ENCODE results near the gene USP10. TPM values are rescaled to one million over a fixed set of nuclear protein-coding genes. Genes with fewer than 3 reads are reported as not detected.

Gene USP10
- total RNA-seq, 2 donors from 2014 or later = 148 to 149 TPM

DNA sequence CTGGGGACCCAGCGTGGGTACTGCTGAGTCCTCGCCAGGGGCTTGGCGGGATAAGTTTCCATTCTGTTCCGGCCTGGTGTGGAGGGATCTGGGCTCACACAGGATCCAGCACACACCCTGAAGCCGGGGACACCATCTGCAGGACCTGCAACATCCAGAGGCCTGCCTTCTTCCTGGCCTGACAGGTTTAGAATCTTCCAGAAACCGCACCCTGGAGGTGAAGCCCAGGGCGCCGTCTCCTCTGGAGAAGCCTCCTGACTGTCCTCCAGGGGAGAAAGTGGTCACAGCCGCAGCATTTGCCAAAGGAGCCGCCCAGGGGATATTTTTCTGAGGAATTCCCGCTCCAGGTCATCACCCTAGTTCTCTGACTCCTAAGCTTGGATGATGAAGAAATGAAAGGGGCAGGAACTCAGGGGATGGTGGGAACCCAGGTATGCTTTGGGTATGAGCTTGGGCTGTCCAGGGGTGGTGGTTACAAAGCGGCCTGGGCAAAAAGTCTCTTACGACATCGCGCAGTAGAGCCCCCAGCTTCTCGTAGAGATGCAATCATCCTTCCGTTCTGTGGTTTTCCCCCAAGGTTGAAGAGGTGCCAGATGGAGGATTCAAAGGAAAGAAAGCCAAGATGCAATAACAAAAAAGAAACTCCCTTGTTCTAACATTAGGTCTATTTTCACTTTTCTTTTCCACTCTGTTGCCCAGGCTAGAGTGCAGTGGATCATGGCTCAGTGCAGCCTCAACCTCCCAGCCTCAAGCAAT, 110.9 kb downstream of the USP10 start:
- TF ChIP-seq, protein P1, sequence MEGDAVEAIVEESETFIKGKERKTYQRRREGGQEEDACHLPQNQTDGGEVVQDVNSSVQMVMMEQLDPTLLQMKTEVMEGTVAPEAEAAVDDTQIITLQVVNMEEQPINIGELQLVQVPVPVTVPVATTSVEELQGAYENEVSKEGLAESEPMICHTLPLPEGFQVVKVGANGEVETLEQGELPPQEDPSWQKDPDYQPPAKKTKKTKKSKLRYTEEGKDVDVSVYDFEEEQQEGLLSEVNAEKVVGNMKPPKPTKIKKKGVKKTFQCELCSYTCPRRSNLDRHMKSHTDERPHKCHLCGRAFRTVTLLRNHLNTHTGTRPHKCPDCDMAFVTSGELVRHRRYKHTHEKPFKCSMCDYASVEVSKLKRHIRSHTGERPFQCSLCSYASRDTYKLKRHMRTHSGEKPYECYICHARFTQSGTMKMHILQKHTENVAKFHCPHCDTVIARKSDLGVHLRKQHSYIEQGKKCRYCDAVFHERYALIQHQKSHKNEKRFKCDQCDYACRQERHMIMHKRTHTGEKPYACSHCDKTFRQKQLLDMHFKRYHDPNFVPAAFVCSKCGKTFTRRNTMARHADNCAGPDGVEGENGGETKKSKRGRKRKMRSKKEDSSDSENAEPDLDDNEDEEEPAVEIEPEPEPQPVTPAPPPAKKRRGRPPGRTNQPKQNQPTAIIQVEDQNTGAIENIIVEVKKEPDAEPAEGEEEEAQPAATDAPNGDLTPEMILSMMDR (conservative IDR thresholded peaks at IDR 0.05) = no peak
- H3K27ac Mint-ChIP-seq = no peak overlapping the region
- no peaks in the 10 kb centered on the region for H3K36me3 ChIP-seq (ENCODE audit: control insufficient read depth, insufficient read depth, low read length)
- no peak overlapping the region for H3K9ac ChIP-seq (ENCODE audit: extremely low read depth, low read length, poor library complexity, severe bottlenecking)
- H3K27ac ChIP-seq (ENCODE audit: low read depth, low read length) = no peak overlapping the region
- no peaks in the 10 kb centered on the region for H3K27me3 ChIP-seq (ENCODE audit: control insufficient read depth, insufficient read depth, low read length, poor library complexity, severe bottlenecking)
- peaks cover 33% of the 10 kb centered on the region for H3K27me3 Mint-ChIP-seq (ENCODE audit: insufficient read depth)
- H3K4me1 Mint-ChIP-seq = no peaks in the 10 kb centered on the region
- no peaks in the 10 kb centered on the region for H3K4me1 ChIP-seq (ENCODE audit: control insufficient read depth, insufficient read depth, low read length)
- no peaks in the 10 kb centered on the region for H3K9me3 ChIP-seq (ENCODE audit: control insufficient read depth, low read length)
- H3K4me3 ChIP-seq (ENCODE audit: low read length) = no peak overlapping the region
- peaks cover 3% of the 10 kb centered on the region for H3K9me3 Mint-ChIP-seq
- H3K36me3 Mint-ChIP-seq (ENCODE audit: low read depth) = no peaks in the 10 kb centered on the region
- no peak overlapping the region for H3K4me3 Mint-ChIP-seq
- no peak for DNase-seq
- WGBS, 2 experiments (ENCODE audit: insufficient coverage in 1 of 2, insufficient read length in 1 of 2) = 91 to 92% methylated on average over 11 to 17 of the region's 17 CpGs

DNA sequence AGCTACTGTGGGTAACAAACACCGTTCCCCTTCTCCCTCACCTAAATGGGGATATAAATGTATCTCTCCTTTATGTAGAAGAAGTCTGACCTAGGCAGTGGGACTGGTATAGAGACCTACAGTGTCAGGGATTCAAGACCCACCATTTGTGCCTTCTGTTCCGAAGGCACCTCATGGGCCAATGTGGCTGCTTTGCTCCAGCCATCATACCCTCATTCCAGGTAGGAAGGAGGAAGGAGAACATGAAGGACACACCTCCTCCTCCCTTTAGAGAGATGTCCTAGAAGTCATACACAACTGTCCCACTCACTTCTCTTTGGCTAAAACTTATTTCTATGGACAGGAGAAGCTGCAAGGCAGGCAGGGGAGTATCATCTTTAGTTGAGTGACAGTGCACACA, 111.7 kb downstream of the USP10 start:
- no peak overlapping the region for H3K4me3 ChIP-seq (ENCODE audit: low read length)
- H3K27ac Mint-ChIP-seq = no peak overlapping the region
- 97 to 100% methylated on average over 1 to 2 of the region's 2 CpGs for WGBS, 2 experiments (ENCODE audit: insufficient coverage in 1 of 2, insufficient read length in 1 of 2)
- no peaks in the 10 kb centered on the region for H3K27me3 ChIP-seq (ENCODE audit: control insufficient read depth, insufficient read depth, low read length, poor library complexity, severe bottlenecking)
- H3K9ac ChIP-seq (ENCODE audit: extremely low read depth, low read length, poor library complexity, severe bottlenecking) = no peak overlapping the region
- H3K9me3 ChIP-seq (ENCODE audit: control insufficient read depth, low read length) = no peaks in the 10 kb centered on the region
- H3K27me3 Mint-ChIP-seq (ENCODE audit: insufficient read depth) = peaks cover 37% of the 10 kb centered on the region
- H3K27ac ChIP-seq (ENCODE audit: low read depth, low read length) = no peak overlapping the region
- no peaks in the 10 kb centered on the region for H3K36me3 Mint-ChIP-seq (ENCODE audit: low read depth)
- H3K9me3 Mint-ChIP-seq = peaks cover 3% of the 10 kb centered on the region
- H3K36me3 ChIP-seq (ENCODE audit: control insufficient read depth, insufficient read depth, low read length) = no peaks in the 10 kb centered on the region
- H3K4me1 ChIP-seq (ENCODE audit: control insufficient read depth, insufficient read depth, low read length) = no peaks in the 10 kb centered on the region
- no peak for DNase-seq
- no peak overlapping the region for H3K4me3 Mint-ChIP-seq
- H3K4me1 Mint-ChIP-seq = no peaks in the 10 kb centered on the region
- TF ChIP-seq, protein P1 (conservative IDR thresholded peaks at IDR 0.05) = no peak

DNA sequence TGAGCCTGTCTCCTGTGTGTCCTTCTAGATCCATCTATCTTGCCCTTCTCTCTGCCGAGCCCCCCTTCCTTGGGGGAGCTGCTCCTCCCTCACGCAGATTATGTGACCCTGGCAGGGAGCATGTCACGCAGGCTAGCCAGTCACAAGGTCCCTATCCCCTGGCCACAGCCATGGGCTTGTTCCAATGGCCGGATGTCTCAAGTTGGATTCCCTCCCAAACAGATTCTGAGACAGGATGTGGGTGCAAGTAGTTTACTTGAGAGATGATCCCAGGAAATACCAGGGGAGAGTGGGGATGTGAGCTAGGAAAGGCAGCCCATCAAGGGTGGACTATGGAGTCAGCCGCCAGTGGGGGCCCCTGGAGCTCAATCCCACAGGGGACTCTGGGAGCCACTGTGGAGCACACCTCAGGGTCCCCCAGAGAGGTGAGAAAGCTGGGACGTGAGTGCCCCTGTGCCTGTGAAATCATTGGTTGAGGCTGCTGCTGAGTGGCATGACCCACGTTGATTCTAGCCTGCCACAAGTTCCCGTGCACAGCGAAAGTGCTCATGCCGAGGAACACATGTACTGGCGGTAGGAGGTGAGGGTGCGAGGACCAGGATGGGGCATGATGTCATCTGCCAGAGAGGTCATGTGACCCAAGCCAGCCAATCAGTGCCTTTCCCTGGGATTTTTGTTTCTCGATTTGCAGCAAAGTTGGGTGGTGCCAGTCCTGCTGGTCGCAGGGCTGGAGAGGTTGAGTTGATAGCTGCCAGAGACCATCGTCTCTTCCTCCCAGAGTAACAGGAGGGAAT, 113.5 kb downstream of the USP10 start:
- 80 to 87% methylated on average over 13 to 15 of the region's 15 CpGs for WGBS, 2 experiments (ENCODE audit: insufficient coverage in 1 of 2, insufficient read length in 1 of 2)
- H3K27me3 Mint-ChIP-seq (ENCODE audit: insufficient read depth) = peaks cover 50% of the 10 kb centered on the region

More for the DNA sequence above, 113.5 kb downstream of the USP10 start:
- H3K36me3 ChIP-seq (ENCODE audit: control insufficient read depth, insufficient read depth, low read length) = no peaks in the 10 kb centered on the region
- H3K27me3 ChIP-seq (ENCODE audit: control insufficient read depth, insufficient read depth, low read length, poor library complexity, severe bottlenecking) = peaks cover 10% of the 10 kb centered on the region
- no peaks in the 10 kb centered on the region for H3K9me3 ChIP-seq (ENCODE audit: control insufficient read depth, low read length)
- Mint-ChIP-seq H3K36me3 (ENCODE audit: low read depth) (no peaks in the 10 kb centered on the region), H3K27ac (no peak overlapping the region), H3K4me1 (no peaks in the 10 kb centered on the region), H3K9me3 (peaks cover 3% of the 10 kb centered on the region), H3K4me3 (no peak overlapping the region)
- TF ChIP-seq, protein P1 (conservative IDR thresholded peaks at IDR 0.05) = no peak
- DNase-seq = no peak
- H3K27ac ChIP-seq (ENCODE audit: low read depth, low read length) = no peak overlapping the region
- H3K4me1 ChIP-seq (ENCODE audit: control insufficient read depth, insufficient read depth, low read length) = no peaks in the 10 kb centered on the region
- no peak overlapping the region for H3K9ac ChIP-seq (ENCODE audit: extremely low read depth, low read length, poor library complexity, severe bottlenecking)
- no peak overlapping the region for H3K4me3 ChIP-seq (ENCODE audit: low read length)
